Measurements from ENCODE around the gene TBK1. TPM values are rescaled to one million over a fixed set of nuclear protein-coding genes. Genes with fewer than 3 reads are reported as not detected.
"Not testable (repeated sequence)": the region's sequence is repeated elsewhere in the genome, so short reads cannot be mapped to it uniquely, and the experiment has no call there.

TBK1 gene
- total and polyA plus RNA-seq, 12 donors = 16.0 to 48.3 (median 25.5) TPM

DNA sequence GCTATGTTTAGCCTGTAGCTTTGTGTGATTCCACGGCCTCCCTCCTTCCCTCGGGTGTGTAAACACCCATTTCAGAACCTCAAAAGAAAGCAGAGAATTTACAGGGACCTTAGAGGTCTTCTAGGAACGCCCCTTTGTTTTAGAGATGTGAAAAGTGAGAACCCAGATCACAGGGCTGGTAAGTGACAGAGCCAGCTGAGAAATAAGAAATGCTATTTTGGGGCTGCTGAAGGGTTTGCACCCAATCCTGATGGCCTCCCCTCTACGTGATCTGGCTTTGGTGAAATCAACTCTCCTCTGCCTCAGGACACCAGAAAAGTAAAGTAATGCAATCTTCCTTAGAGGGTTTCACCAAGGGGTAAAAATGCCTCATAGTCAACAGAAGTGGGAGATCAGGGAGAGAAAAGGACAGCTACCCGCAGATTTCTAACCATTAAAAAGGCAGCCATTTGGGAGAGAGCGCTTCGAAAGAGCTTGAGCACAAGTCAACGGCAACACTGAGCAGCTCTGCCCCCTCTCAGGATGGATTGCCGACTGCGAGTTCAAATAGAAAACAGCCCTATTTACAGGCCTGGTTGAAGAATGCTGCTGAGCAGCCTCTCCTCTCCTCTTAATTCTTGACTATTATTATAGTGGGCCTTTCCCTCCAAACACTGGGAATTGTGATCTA lies 79.9 kb downstream of the TBK1 start:
- no peak for DNase-seq
- H3K27me3 ChIP-seq = no peaks in the 10 kb centered on the region
- 77 to 78% (median 77%) methylated on average over 10 of the region's 10 CpGs for WGBS, 4 donors
- no peaks in the 10 kb centered on the region for H3K4me1 ChIP-seq (replicated peaks in 1 of 2)
- TF ChIP-seq POLR2A (IDR thresholded peaks at IDR 0.05) = no peak
- TF ChIP-seq, protein P1, sequence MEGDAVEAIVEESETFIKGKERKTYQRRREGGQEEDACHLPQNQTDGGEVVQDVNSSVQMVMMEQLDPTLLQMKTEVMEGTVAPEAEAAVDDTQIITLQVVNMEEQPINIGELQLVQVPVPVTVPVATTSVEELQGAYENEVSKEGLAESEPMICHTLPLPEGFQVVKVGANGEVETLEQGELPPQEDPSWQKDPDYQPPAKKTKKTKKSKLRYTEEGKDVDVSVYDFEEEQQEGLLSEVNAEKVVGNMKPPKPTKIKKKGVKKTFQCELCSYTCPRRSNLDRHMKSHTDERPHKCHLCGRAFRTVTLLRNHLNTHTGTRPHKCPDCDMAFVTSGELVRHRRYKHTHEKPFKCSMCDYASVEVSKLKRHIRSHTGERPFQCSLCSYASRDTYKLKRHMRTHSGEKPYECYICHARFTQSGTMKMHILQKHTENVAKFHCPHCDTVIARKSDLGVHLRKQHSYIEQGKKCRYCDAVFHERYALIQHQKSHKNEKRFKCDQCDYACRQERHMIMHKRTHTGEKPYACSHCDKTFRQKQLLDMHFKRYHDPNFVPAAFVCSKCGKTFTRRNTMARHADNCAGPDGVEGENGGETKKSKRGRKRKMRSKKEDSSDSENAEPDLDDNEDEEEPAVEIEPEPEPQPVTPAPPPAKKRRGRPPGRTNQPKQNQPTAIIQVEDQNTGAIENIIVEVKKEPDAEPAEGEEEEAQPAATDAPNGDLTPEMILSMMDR (IDR thresholded peaks at IDR 0.05) = no peak
- H3K4me3 ChIP-seq = no peak overlapping the region
- no peaks in the 10 kb centered on the region for H3K9me3 ChIP-seq (replicated peaks in 1 of 3)
- no peaks in the 10 kb centered on the region for H3K36me3 ChIP-seq (replicated peaks in 1 of 2)
- intact Hi-C loops (cut with DNase I) = no loop called here
- no peak overlapping the region for H3K27ac ChIP-seq

DNA sequence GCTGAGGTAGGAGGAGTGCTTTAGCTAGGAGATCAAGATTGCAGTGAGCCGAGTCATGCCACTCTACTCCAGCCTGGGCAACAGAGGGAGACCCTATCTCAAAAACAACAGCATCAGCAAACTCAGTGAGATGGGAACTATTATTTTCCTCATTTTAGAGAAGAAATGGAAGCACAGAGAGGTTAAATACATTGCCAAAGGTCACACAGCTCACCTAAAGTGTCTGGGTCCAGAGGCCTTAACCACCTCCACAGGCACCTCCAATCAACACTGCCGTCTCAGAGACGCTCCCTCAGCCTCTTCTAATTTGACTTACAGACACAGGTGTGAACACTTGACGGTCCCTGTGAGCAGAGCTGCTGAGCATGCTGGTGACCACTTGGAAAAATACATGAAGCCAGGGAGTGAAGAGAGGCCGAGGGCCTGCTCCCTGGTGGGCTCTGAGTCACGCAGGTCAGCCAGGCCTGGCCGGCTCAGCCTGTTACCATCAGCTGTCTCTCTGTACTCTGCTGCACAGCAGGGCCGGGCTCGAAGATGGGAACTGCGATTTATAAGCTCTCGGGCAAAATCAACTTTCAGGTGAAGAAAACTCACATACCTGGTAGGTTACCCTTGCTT lies 80.9 kb downstream of the TBK1 start:
- Histone ChIP-seq H3K4me1 (replicated peaks in 1 of 2) (no peaks in the 10 kb centered on the region), H3K4me3 (no peak overlapping the region), H3K27me3 (no peaks in the 10 kb centered on the region), H3K36me3 (replicated peaks in 1 of 2) (no peaks in the 10 kb centered on the region), H3K27ac (no peak overlapping the region), H3K9me3 (replicated peaks in 1 of 3) (no peaks in the 10 kb centered on the region)
- no peak for DNase-seq
- TF ChIP-seq, protein P1 (IDR thresholded peaks at IDR 0.05) = no peak
- no peak for TF ChIP-seq POLR2A (IDR thresholded peaks at IDR 0.05)
- intact Hi-C loops (cut with DNase I) = no loop called here
- WGBS, 4 donors = 90 to 97% (median 93%) methylated on average over 11 of the region's 11 CpGs

DNA sequence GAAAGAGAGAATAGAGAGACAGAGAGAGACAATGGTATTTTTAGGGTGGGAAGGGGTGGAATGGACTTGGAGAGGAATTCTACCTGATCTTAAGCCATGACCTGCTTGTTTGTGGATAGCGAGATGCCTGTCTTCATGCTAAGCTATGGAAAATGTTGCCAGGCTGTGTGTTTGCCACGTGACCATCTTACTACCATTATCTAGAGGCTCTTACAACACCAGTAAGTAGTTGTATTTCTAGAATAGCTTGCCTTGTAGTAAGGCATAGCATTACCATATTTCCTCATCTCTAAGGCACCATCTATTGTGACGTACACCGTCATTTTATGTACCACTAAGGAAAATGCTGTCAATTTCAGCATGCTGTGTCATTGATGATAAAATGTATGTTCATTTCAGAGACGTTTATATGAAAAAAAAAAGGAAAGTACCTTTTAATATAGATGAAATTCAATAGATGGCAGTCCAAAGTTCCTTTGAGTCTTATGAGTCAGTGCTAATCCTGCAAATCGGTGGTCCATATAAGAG lies 82.8 kb downstream of the TBK1 start:
- TF ChIP-seq, protein P1 (IDR thresholded peaks at IDR 0.05) = no peak
- TF ChIP-seq POLR2A (IDR thresholded peaks at IDR 0.05) = no peak

DNA sequence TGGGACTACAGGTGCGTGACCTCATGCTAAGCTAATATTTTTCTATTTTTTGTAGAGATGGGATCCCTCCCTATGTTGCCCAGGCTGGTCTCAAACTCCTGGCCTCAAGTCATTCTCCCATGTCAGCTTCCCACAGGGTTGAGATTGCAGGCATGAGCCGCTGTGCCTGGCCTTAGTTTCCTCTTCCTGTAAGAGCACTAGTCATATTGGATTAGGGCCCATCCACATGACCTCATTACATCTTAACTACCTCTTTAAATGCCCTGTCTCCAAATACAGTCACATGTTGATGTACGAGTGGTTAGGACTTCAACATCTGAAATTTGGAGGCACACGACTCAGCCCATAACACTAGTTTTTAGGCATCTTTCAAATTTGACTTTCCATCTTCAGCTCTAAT lies 86.2 kb downstream of the TBK1 start:
- Histone ChIP-seq H3K27me3 (no peaks in the 10 kb centered on the region), H3K4me3 (no peak overlapping the region), H3K27ac (no peak overlapping the region), H3K36me3 (replicated peaks in 1 of 2) (no peaks in the 10 kb centered on the region), H3K4me1 (replicated peaks in 1 of 2) (no peaks in the 10 kb centered on the region), H3K9me3 (replicated peaks in 1 of 3) (no peaks in the 10 kb centered on the region)
- no peak for DNase-seq
- 80 to 89% (median 86%) methylated on average over 4 of the region's 4 CpGs for WGBS, 4 donors
- intact Hi-C loops (cut with DNase I) = no loop called here
- TF ChIP-seq, protein P1 (IDR thresholded peaks at IDR 0.05) = no peak
- no peak for TF ChIP-seq POLR2A (IDR thresholded peaks at IDR 0.05)

More for the DNA sequence above, 82.8 kb downstream of the TBK1 start:
- H3K4me3 ChIP-seq = no peak overlapping the region
- 70 to 82% (median 78%) methylated on average over 6 of the region's 6 CpGs for WGBS, 4 donors
- H3K27ac ChIP-seq = no peak overlapping the region
- no peak for DNase-seq
- no peaks in the 10 kb centered on the region for H3K9me3 ChIP-seq (replicated peaks in 1 of 3)
- H3K27me3 ChIP-seq = no peaks in the 10 kb centered on the region
- H3K36me3 ChIP-seq (replicated peaks in 1 of 2) = no peaks in the 10 kb centered on the region
- no peaks in the 10 kb centered on the region for H3K4me1 ChIP-seq (replicated peaks in 1 of 2)
- intact Hi-C loops (cut with DNase I) = no loop called here

DNA sequence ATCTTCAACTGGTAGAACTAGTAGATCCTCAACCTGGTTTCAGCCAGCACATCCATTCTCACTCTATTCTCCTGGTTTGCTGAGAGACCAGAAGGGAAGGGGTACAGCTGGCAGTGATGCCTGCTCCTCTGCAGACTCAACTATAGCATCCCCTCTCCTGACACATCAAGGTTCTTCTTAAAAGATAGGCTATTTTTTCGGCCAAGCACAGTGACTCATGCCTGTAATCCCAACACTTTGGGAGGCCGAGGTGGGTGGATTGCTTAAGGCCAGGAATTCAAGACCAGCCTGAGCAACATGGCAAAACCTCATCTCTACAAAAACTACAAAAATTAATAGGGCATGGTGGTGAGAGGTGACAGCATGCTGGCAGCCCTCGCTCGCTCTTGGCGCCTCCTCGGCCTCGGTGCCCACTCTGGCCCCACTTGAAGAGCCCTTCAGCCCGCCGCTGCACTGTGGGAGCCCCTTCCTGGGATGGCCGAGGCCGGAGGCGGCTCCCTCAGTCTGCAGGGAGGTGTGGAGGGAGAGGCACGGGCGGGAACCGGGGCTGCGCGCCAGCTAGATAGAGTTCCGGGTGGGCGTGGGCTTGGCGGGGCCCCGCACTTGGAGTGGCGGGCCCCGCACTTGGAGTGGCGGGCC lies 90.6 kb downstream of the TBK1 start:
- H3K27me3 ChIP-seq; H3K9me3 ChIP-seq (replicated peaks in 1 of 3); H3K36me3 ChIP-seq (replicated peaks in 1 of 2); H3K4me1 ChIP-seq (replicated peaks in 1 of 2); H3K27ac ChIP-seq; intact Hi-C loops (cut with DNase I): not testable (repeated sequence)
- DNase-seq = peak in 6 of 7 donors; percentile 31 to 63 (median 51)
- WGBS, 4 donors = 61 to 71% (median 68%) methylated on average over 13 to 24 of the region's 24 CpGs
- H3K4me3 ChIP-seq = peak overlapping the region in 1 of 4 donors; percentile 39
